ENCODE measurements around the gene SLC15A1.

Gene SLC15A1

GRCh38 chr13:98752467-98753290, at the start of gene SLC15A1:
TSS of gene SLC15A1 (minus strand) at chr13:98752672. CDS start at chr13:98752598, 74 bp downstream.
- DNase-seq (ENCODE audit: low read depth, low spot score), result no peak

- DNase-seq (ENCODE audit: low read depth, low spot score), result no peak
These were observed 49.4 kb upstream of the SLC15A1 start for GRCh38 chr13:98801626-98802418.

- no peak for DNase-seq (ENCODE audit: low read depth, low spot score)
These were observed 47.6 kb upstream of the SLC15A1 start for GRCh38 chr13:98800078-98800477.

GRCh38 chr13:98798849-98799645, 46.6 kb upstream of the SLC15A1 start:
- DNase-seq (ENCODE audit: low read depth, low spot score), result no peak

DNA sequence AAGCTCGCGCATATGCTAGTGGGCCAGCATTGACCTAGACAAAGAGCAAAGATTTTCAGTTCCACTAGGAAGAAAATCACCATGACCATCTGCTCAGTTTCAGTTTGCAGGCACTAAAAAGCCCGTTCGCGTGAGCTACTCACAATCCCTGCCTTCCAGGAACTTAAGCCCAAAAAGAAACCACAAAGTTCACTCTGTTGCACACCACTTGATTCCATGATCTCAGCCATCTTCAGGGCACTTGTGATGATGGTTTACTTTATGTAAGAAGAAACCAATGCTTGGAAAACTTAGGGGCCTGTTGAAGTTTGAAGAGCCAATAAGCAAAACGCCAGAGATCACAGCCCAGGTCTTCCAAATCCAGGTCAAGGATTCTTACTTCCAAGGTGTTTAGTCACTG, 45.0 kb upstream of the SLC15A1 start:
- no peak for DNase-seq (ENCODE audit: low read depth, low spot score)

- no peak for DNase-seq (ENCODE audit: low read depth, low spot score)
These were observed 44.3 kb upstream of the SLC15A1 start for GRCh38 chr13:98796798-98797197.

DNA sequence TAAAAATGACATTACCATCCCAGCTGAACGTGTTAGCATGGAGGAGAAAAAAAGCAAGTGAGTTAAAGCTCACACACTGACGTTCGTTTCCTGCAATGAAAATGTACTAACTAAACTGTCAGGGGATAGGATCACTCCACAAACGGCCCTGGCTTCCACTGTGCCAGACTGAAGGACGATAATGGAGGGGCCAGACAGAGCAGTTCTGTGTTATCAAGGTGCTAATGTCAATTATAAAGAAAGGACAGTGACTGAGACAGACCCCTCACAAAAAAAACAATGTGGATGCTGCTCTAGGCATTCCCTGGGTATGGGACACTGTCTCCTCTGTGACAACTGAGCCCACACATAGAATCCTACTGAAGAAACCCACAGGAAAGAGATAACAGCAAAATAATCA, 43.7 kb upstream of the SLC15A1 start:
- DNase-seq (ENCODE audit: low read depth, low spot score), result no peak

DNA sequence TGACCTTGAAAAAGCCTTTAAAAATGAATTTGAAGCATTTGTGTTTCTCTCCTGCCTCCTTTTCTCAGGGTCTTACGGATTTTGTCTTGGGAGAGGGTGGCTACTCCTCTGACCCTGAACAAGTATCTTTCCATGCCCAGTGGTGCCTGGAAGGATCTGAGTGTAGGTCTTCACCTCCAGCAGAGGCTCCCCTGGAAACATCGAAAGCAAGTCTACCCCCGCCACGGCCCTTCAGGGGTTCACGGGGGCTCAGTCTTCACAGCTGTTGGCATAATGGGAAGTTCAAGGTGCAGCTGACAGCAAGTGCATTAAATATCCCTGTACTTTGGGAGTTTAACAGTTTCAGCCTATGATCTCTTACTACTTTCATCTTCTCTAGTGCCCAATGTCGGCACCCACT, 42.7 kb upstream of the SLC15A1 start:
- DNase-seq (ENCODE audit: low read depth, low spot score), result no peak

DNA sequence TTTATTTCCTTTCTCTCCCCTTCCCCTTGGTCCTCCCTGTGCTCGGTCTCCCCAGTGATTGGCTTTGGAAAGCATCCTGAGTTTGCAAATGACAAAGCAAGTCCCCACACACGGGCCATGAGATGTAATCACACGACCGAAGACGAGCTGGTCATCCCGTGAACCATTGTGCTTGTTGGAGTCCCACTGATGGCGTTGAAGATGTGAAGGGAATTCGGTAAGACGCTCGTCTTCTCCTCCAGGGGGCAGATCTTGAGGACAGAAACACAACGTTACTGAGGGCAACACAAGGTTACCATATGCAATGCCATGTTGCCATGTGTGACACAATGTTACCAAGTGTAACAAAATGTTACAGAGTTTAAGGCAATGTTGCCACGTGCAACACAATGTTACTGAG, 42.0 kb upstream of the SLC15A1 start:
- no peak for DNase-seq (ENCODE audit: low read depth, low spot score)

DNA sequence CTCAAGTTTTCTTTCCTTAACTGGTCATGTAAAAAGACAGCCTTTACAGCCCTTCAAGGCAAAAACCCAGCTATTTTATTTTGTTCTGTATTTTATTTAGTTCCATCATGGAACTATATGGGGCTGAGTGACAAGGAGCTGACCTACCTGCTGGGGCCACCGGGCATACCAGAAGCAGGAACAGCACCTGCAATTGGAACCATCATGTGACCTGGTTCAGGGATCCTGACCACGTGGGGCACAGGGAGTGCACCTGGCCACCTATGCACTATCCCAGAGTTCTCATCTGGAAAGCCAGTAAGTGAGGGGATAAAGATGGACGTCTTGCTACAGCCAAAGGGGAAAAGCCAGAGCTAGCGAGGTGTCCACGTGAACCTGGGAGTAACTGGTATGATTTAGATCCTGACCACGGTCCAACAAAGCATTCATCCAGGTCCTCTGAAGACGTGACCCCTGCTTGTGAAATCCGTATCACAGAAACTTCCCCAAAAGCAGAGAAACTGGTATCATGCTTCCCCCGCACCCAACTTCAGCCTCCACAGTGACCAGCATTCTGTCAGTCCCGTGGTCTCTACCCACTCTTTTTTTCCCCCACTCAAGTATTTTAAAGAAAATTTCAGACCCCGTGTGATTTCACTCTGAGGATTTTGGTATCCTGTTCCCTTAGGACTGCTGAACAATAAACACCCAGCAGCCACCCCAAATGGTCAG, 40.5 kb upstream of the SLC15A1 start:
- no peak for DNase-seq (ENCODE audit: low read depth, low spot score)

GRCh38 chr13:98792321-98792720, 39.8 kb upstream of the SLC15A1 start:
- DNase-seq (ENCODE audit: low read depth, low spot score), result no peak

- DNase-seq (ENCODE audit: low read depth, low spot score), result no peak
These were observed 39.1 kb upstream of the SLC15A1 start for GRCh38 chr13:98791611-98792010.

DNA sequence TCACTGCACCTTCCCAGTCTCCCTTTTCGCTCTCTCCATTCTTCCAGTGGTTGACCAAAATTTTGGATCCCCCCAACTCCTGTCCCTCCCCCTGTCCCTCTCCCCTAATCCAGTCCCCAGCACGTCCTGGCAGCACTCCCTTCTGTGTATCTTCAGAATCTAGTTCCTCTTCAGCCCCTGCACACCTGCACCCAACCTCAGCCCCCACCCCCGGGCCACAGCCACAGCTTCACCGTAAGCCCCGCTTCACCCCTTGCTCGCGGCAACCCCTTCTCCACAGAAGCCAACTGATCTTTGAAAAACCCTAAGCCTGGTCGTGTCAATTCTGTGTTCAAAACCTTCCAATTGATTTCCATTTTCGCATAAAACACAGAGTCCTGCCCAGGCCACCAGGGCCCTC, 35.5 kb upstream of the SLC15A1 start:
- DNase-seq (ENCODE audit: low read depth, low spot score), result no peak

DNA sequence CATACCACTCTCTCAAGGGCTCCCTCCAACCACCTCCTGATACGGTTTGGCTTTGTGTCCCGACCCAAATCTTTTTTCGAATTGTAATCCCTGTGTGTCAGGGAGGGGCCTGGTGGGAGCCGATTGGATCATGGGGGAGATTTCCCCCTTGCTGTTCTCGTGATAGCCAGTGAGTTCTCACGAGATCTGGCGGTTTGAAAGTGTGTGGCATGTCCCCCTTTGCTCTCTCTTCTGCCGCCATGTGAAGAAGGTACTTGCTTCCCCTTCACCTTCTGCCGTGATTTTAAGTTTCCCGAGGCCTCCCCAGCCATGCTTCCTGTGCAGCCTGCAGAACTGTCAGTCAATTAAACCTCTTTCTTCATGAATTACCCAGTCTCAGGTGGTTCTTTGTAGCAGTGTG, 34.7 kb upstream of the SLC15A1 start:
- no peak for DNase-seq (ENCODE audit: low read depth, low spot score)

DNA sequence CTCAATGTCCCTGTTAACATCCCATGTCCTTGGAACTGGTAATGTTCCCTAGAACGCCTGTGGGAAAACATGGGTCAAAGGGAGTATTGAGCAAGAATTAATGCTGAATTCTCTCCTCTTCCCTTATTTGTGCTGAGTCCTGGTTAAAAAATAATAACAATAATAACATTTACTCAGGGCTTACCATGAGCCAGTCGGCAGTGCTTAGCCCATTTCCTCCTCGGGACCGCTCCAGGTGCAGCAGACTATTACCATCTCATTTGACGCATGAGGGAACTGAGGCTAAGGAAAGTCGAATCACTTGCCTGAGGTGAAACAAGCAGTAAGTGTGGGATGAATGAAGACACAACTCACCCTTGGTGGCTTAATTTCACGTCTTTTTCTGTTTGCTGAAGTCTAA, 33.6 kb upstream of the SLC15A1 start:
- no peak for DNase-seq (ENCODE audit: low read depth, low spot score)

- DNase-seq (ENCODE audit: low read depth, low spot score), result no peak
These were observed 32.9 kb upstream of the SLC15A1 start for GRCh38 chr13:98785405-98785804.

DNA sequence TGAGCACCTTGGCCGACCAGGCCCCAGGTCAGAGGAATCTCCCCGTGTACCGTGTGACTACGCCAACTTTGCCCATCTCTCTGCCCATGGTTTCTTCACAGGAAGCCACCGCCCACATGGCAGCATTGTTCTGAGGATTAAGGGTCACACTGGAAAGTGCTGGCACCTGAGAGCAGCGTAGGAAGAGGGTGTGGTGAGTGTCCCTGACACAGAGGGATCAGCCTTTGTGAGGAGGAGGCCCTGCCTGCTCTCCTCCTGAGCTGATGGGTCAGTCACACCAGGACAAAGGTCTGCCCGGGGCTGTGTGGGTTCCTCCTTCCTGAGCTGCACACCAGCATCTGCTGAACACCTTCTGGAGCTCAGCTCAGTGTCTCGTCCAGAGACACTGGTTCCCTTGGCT, 32.2 kb upstream of the SLC15A1 start:
- no peak for DNase-seq (ENCODE audit: low read depth, low spot score)

GRCh38 chr13:98783856-98784478, 31.5 kb upstream of the SLC15A1 start:
- no peak for DNase-seq (ENCODE audit: low read depth, low spot score)

GRCh38 chr13:98782654-98783053, 30.2 kb upstream of the SLC15A1 start:
- no peak for DNase-seq (ENCODE audit: low read depth, low spot score)

DNA sequence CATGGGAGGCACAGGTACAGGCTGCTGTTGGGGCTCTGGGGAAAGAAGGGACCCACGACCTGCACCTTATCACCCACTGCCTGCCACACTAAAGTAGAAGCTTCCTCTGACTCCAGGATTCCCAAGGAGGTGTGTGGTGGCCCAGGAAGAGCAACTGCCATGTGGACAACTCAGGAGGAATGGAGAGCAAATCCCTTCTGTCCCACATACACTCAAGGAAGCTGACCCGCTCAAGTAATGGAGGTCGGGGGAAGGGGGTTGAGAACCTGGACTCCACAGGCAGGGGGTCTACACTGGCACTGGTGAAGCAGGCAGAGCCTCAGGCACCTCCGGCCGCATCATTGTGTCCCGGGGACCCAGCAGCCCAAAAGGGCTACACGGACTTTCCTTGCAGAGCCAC, 29.4 kb upstream of the SLC15A1 start:
- no peak for DNase-seq (ENCODE audit: low read depth, low spot score)

GRCh38 chr13:98781470-98781869, 29.0 kb upstream of the SLC15A1 start:
- no peak for DNase-seq (ENCODE audit: low read depth, low spot score)
